MM.1S (cell line): ENCODE results near the gene CTSC.

Experiments used
- DNase-seq: peaks from one replicate; pipeline ENCODE4 v3.0.0-alpha.2; 2015
- H2AFZ ChIP-seq: fragments of 300-600 bp; sonication (generic); 2 replicates; pipeline ENCODE4 v1.6.0; 2016; ENCODE audit warnings: antibody characterized with exemption, low read length
- H3F3A ChIP-seq: fragments of 300-600 bp; sonication (generic); 2 replicates; pipeline ENCODE4 v1.6.1; 2016; ENCODE audit warnings: mild to moderate bottlenecking, antibody characterized with exemption, low read length, moderate library complexity, mixed read lengths; ENCODE audit not compliant: insufficient read depth
- H3K27ac ChIP-seq: fragments of 300-600 bp; sonication (generic); 2 replicates; pipeline ENCODE4 v1.5.1; 2016; ENCODE audit warnings: mild to moderate bottlenecking, low read length
- H3K27me3 ChIP-seq: fragments of 300-600 bp; sonication (generic); replicated peaks from 2 replicates; pipeline ENCODE4 v1.6.0; 2016; ENCODE audit warnings: low read length; ENCODE audit not compliant: insufficient read depth
- H3K36me3 ChIP-seq: fragments of 300-600 bp; sonication (generic); replicated peaks from 2 replicates; pipeline ENCODE4 v1.6.1; 2016; ENCODE audit warnings: mild to moderate bottlenecking, low read length, mixed read lengths; ENCODE audit not compliant: insufficient read depth
- H3K4me1 ChIP-seq: fragments of 300-600 bp; sonication (generic); 2 replicates; pipeline ENCODE4 v1.6.1; 2016; ENCODE audit warnings: low read length, mixed read lengths
- H3K4me2 ChIP-seq: fragments of 300-600 bp; sonication (generic); 2 replicates; pipeline ENCODE4 v1.6.0; 2016; ENCODE audit warnings: low read depth, low read length
- H3K4me3 ChIP-seq: fragments of 300-600 bp; sonication (generic); 2 replicates; pipeline ENCODE4 v1.5.1; 2016; ENCODE audit warnings: low read length, mixed read lengths
- H3K79me2 ChIP-seq: fragments of 300-600 bp; sonication (generic); 2 replicates; pipeline ENCODE4 v1.6.1; 2016; ENCODE audit warnings: mixed run types, low read length, mixed read lengths
- H3K9ac ChIP-seq: fragments of 300-600 bp; sonication (generic); 2 replicates; pipeline ENCODE4 v1.6.1; 2016; ENCODE audit warnings: low read length, mixed read lengths
- H3K9me2 ChIP-seq: fragments of 300-600 bp; sonication (generic); replicated peaks from 2 replicates; pipeline ENCODE4 v1.6.1; 2016; ENCODE audit warnings: mild to moderate bottlenecking, low read length, mixed read lengths; ENCODE audit not compliant: insufficient read depth
- H3K9me3 ChIP-seq: fragments of 300-600 bp; sonication (generic); replicated peaks from 2 replicates; pipeline ENCODE4 v1.6.1; 2016; ENCODE audit warnings: mild to moderate bottlenecking, low read length, mixed read lengths; ENCODE audit not compliant: insufficient read depth
- H4K20me1 ChIP-seq: fragments of 300-600 bp; sonication (generic); 2 replicates; pipeline ENCODE4 v1.6.1; 2016; ENCODE audit warnings: mild to moderate bottlenecking, low read length, moderate library complexity, mixed read lengths; ENCODE audit not compliant: insufficient read depth
- CTCF ChIP-seq: fragments of 300-600 bp; sonication (generic); IDR thresholded peaks from 2 replicates; pipeline ENCODE4 v1.5.1; 2016; ENCODE audit warnings: antibody characterized with exemption, low read length, mixed read lengths
- EZH2 ChIP-seq: fragments of 300-600 bp; sonication (generic); optimal IDR thresholded peaks from 2 replicates; pipeline ENCODE3; 2017; ENCODE audit warnings: low read depth, mild to moderate bottlenecking, antibody characterized with exemption, low read length, mixed read lengths
- EZH2phosphoT487 ChIP-seq: fragments of 300-600 bp; sonication (generic); IDR thresholded peaks from 2 replicates; pipeline ENCODE4 v1.6.1; 2018; ENCODE audit warnings: antibody characterized with exemption, low read length

Gene CTSC

GRCh38 chr11:88280673-88281316, 56.7 kb downstream of the CTSC start:
- DNase-seq: no peak
- Histone ChIP-seq H4K20me1 (no peaks in the 10 kb centered on the region), H3K79me2 (no peaks in the 10 kb centered on the region), H3F3A (no peaks in the 10 kb centered on the region), H3K4me2 (no peak overlapping the region), H3K4me1 (no peaks in the 10 kb centered on the region), H3K9me2 (no peaks in the 10 kb centered on the region), H3K9me3 (no peaks in the 10 kb centered on the region), H3K9ac (no peak overlapping the region), H3K36me3 (no peaks in the 10 kb centered on the region), H2AFZ (no peak overlapping the region), H3K4me3 (no peak overlapping the region), H3K27me3 (no peaks in the 10 kb centered on the region), H3K27ac (no peak overlapping the region)
- TF ChIP-seq EZH2: no peak
- no peak for TF ChIP-seq CTCF
- TF ChIP-seq EZH2phosphoT487: no peak

GRCh38 chr11:88277349-88277915, 60.1 kb downstream of the CTSC start:
- no peak for TF ChIP-seq EZH2phosphoT487
- no peaks in the 10 kb centered on the region for H3K79me2 ChIP-seq

GRCh38 chr11:88275636-88276035, 61.9 kb downstream of the CTSC start:
- H4K20me1 ChIP-seq: no peaks in the 10 kb centered on the region
- H3K4me1 ChIP-seq: no peaks in the 10 kb centered on the region
- no peaks in the 10 kb centered on the region for H3K9me2 ChIP-seq
- H2AFZ ChIP-seq: no peak overlapping the region
- H3K4me2 ChIP-seq: no peak overlapping the region
- TF ChIP-seq EZH2 (no peak), EZH2phosphoT487 (no peak), CTCF (no peak)
- no peak overlapping the region for H3K4me3 ChIP-seq
- no peak for DNase-seq
- no peak overlapping the region for H3K27ac ChIP-seq
- H3K79me2 ChIP-seq: no peaks in the 10 kb centered on the region
- H3K9me3 ChIP-seq: no peaks in the 10 kb centered on the region
- H3K9ac ChIP-seq: no peak overlapping the region
- H3K36me3 ChIP-seq: no peaks in the 10 kb centered on the region
- H3F3A ChIP-seq: no peaks in the 10 kb centered on the region
- H3K27me3 ChIP-seq: no peaks in the 10 kb centered on the region

More at GRCh38 chr11:88277349-88277915, 60.1 kb downstream of the CTSC start:
- no peak overlapping the region for H3K27ac ChIP-seq
- no peaks in the 10 kb centered on the region for H3K9me3 ChIP-seq
- no peaks in the 10 kb centered on the region for H3F3A ChIP-seq
- H3K4me1 ChIP-seq: no peaks in the 10 kb centered on the region
- no peak overlapping the region for H3K4me3 ChIP-seq
- H2AFZ ChIP-seq: no peak overlapping the region
- no peaks in the 10 kb centered on the region for H3K36me3 ChIP-seq
- H3K4me2 ChIP-seq: no peak overlapping the region
- no peak for DNase-seq
- no peaks in the 10 kb centered on the region for H3K27me3 ChIP-seq
- H4K20me1 ChIP-seq: no peaks in the 10 kb centered on the region
- no peak overlapping the region for H3K9ac ChIP-seq
- no peaks in the 10 kb centered on the region for H3K9me2 ChIP-seq

GRCh38 chr11:88266919-88267318, 70.6 kb downstream of the CTSC start:
- no peaks in the 10 kb centered on the region for H3K36me3 ChIP-seq
- H3K79me2 ChIP-seq: no peaks in the 10 kb centered on the region
- H3K9me3 ChIP-seq: no peaks in the 10 kb centered on the region
- H4K20me1 ChIP-seq: no peaks in the 10 kb centered on the region
- H3K4me1 ChIP-seq: no peaks in the 10 kb centered on the region
- no peak overlapping the region for H3K4me3 ChIP-seq
- H2AFZ ChIP-seq: no peak overlapping the region
- H3K9me2 ChIP-seq: no peaks in the 10 kb centered on the region
- H3K27me3 ChIP-seq: no peaks in the 10 kb centered on the region
- no peak overlapping the region for H3K4me2 ChIP-seq
- DNase-seq: no peak
- H3K9ac ChIP-seq: no peak overlapping the region
- no peak for TF ChIP-seq EZH2
- no peak for TF ChIP-seq EZH2phosphoT487
- TF ChIP-seq CTCF: no peak
- no peak overlapping the region for H3K27ac ChIP-seq
- H3F3A ChIP-seq: no peaks in the 10 kb centered on the region
